Activated B cell treated with CpG ODN at 0.5 μM for 24 hours (primary cell): ENCODE data around the gene RNF126. TPM values are rescaled to one million over a fixed set of nuclear protein-coding genes. Genes with fewer than 3 reads are reported as not detected.

Source experiments
- ATAC-seq: fragments of 200-7000 bp; cut with Tn5 transposase; one replicate; pipeline ENCODE4 v1.10.0; 2021; ENCODE audit warnings: low read depth, mild to moderate bottlenecking, moderate library complexity
- CTCF ChIA-PET: fragments of 350-600 bp; sonication (Branson Sonifier 250); formaldehyde crosslinking; loops from one replicate; lab custom pipeline; 2021; ENCODE audit warnings: antibody characterized with exemption; lab: Charles Lee
- POLR2A ChIA-PET: fragments of 350-600 bp; sonication (Branson Sonifier 250); formaldehyde crosslinking; loops from one replicate; lab custom pipeline; 2021; ENCODE audit warnings: antibody characterized with exemption; lab: Charles Lee
- DNase-seq: peaks from one replicate; pipeline ENCODE4 v3.0.0; 2022
- H3K27ac Mint-ChIP-seq: one replicate; pipeline ENCODE4 v1.8.0; 2020; ENCODE audit warnings: mixed read lengths
- H3K27me3 Mint-ChIP-seq: one replicate; pipeline ENCODE4 v1.8.0; 2021; ENCODE audit warnings: mixed read lengths
- H3K36me3 Mint-ChIP-seq: one replicate; pipeline ENCODE4 v1.8.0; 2021; ENCODE audit warnings: low read depth, mixed read lengths
- H3K4me1 Mint-ChIP-seq: one replicate; pipeline ENCODE4 v1.8.0; 2021; ENCODE audit warnings: mixed read lengths
- H3K4me3 Mint-ChIP-seq: one replicate; pipeline ENCODE4 v1.8.0; 2020; ENCODE audit warnings: mild to moderate bottlenecking, mixed read lengths
- H3K9me3 Mint-ChIP-seq: one replicate; pipeline ENCODE4 v1.8.0; 2020; ENCODE audit warnings: mixed read lengths
- intact Hi-C: fragments of 100-400 bp; cut with micrococcal nuclease; formaldehyde crosslinking; loops from one replicate; pipeline ENCODE4 v1.15.1; 2024
- total RNA-seq: library from RNA; stranded (reverse); gene quantifications from 2 replicates; pipeline ENCODE4 v1.2.3, GENCODE V29; 2022
- TF ChIP-seq, protein P1 (sequence below): fragments of 200-600 bp; IDR thresholded peaks from one replicate; pipeline ENCODE4 v1.8.0; 2022; ENCODE audit warnings: antibody characterized with exemption, mild to moderate bottlenecking

RNF126 gene
- total RNA-seq, 1 donor from 2014 or later = 82.7 TPM

DNA sequence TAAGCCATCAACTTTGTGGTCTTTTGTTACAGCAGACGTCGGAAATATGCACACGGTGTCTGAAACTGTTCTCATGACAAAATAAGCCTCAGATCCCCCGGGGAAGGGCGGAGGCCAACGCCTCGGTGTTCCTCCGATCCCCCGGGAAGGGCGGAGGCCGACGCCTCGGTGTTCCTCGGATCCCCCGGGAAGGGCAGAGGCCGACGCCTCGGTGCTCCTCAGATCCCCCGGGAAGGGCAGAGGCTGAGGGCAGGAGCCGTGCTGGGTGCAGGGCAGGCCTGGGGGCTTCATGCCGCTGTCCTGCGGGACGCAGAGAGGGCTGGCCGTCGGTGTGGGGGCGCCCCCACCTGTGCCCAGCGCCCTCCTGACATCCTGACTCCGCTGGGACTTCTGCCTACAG is 18.7 kb downstream of the RNF126 start:
- intact Hi-C loops = no loop called here
- Mint-ChIP-seq H3K27ac (peak overlapping the region; percentile 41), H3K4me1 (peaks cover 16% of the 10 kb centered on the region), H3K4me3 (no peak overlapping the region), H3K36me3 (peaks cover 28% of the 10 kb centered on the region), H3K9me3 (no peaks in the 10 kb centered on the region), H3K27me3 (no peaks in the 10 kb centered on the region)
- ChIA-PET CTCF (no interaction called here), POLR2A (no interaction called here)
- TF ChIP-seq, protein P1, sequence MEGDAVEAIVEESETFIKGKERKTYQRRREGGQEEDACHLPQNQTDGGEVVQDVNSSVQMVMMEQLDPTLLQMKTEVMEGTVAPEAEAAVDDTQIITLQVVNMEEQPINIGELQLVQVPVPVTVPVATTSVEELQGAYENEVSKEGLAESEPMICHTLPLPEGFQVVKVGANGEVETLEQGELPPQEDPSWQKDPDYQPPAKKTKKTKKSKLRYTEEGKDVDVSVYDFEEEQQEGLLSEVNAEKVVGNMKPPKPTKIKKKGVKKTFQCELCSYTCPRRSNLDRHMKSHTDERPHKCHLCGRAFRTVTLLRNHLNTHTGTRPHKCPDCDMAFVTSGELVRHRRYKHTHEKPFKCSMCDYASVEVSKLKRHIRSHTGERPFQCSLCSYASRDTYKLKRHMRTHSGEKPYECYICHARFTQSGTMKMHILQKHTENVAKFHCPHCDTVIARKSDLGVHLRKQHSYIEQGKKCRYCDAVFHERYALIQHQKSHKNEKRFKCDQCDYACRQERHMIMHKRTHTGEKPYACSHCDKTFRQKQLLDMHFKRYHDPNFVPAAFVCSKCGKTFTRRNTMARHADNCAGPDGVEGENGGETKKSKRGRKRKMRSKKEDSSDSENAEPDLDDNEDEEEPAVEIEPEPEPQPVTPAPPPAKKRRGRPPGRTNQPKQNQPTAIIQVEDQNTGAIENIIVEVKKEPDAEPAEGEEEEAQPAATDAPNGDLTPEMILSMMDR = no peak
- DNase-seq (no peak), ATAC-seq (no peak)

GRCh38 chr19:643736-644135 is 19.3 kb downstream of the RNF126 start:
- DNase-seq = no peak
- Mint-ChIP-seq H3K9me3 (no peaks in the 10 kb centered on the region), H3K36me3 (peaks cover 27% of the 10 kb centered on the region), H3K4me3 (no peak overlapping the region), H3K27me3 (no peaks in the 10 kb centered on the region), H3K27ac (peak overlapping the region; percentile 41), H3K4me1 (peaks cover 21% of the 10 kb centered on the region)
- POLR2A ChIA-PET = no interaction called here
- CTCF ChIA-PET = no interaction called here
- TF ChIP-seq, protein P1 = no peak
- ATAC-seq = no peak
- intact Hi-C loops = loop anchor here (1.0 kb wide), 1 partner anchor 18 kb away; no protein-coding TSS in a partner anchor

DNA sequence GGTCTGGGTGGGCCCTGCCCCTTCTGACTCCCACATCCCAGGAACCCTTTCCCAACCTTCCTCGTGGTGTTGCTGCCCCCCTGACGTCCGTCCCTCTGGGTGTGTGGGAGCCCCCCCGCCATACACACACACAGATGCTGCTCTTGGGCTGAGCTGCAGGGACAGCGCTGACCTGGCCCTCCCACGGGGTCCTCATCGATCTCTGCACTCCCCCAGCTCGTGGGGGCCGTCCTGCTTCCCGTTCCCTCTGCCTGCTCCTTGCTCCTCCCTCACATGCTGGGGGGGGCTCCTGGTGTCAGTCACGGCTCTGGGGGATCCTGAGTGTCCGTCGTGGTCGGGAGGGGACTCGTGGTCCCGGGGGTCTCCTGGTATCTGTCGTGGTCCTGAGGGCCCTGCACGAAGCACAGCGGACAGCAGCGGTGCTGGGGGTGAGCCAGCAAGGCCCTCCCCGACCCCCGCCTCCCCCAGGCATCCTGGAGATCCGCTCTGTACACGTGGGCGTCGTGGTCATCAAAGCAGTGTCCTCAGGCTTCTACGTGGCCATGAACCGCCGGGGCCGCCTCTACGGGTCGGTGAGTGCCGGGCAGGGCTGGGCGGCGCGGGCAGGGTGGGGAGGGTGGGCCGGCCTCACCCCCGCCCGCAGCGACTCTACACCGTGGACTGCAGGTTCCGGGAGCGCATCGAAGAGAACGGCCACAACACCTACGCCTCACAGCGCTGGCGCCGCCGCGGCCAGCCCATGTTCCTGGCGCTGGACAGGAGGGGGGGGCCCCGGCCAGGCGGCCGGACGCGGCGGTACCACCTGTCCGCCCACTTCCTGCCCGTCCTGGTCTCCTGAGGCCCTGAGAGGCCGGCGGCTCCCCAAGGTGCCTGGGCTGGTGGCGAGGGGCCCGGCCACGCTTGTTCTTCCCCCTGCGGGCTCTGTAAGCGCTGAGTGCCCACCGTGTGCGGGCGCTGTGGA is 20.0 kb downstream of the RNF126 start:
- H3K27ac Mint-ChIP-seq = no peak overlapping the region
- H3K27me3 Mint-ChIP-seq = no peaks in the 10 kb centered on the region
- TF ChIP-seq, protein P1 = no peak
- CTCF ChIA-PET = no interaction called here
- DNase-seq = no peak
- intact Hi-C loops = loop anchor here (1.0 kb wide), 1 partner anchor 18 kb away; no protein-coding TSS in a partner anchor
- peaks cover 20% of the 10 kb centered on the region for H3K4me1 Mint-ChIP-seq
- H3K36me3 Mint-ChIP-seq = peaks cover 23% of the 10 kb centered on the region
- POLR2A ChIA-PET = interaction anchor here (0.5 kb wide), 1 partner anchor 320 kb away, joined by 4 read pairs; no protein-coding TSS in a partner anchor
- ATAC-seq = no peak
- H3K4me3 Mint-ChIP-seq = no peak overlapping the region
- H3K9me3 Mint-ChIP-seq = no peaks in the 10 kb centered on the region

DNA sequence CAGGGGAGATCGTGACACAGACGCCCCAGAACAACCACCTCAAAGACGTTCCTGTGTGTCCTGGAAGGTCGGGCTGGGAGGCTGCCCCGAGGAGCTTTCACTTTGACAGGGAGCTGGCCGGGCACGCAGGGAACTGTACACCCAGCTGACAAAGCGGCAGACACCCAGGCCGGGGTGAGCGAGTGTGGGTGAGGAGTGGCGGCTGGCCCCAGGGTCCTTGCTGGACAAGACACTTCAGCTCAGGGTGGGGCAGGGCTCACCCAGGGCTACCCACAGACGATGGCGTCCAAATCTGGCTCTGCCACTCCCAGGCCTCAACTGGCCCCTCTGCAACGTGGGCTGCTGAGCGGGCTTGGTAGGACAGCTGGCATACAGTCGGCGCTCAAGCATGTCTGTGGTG is 21.3 kb downstream of the RNF126 start:
- peak overlapping the region; percentile 29 for H3K4me3 Mint-ChIP-seq
- peaks cover 31% of the 10 kb centered on the region for H3K4me1 Mint-ChIP-seq
- TF ChIP-seq, protein P1 = no peak
- H3K27ac Mint-ChIP-seq = peak overlapping the region; percentile 46
- DNase-seq (no peak), ATAC-seq (no peak)
- ChIA-PET CTCF (no interaction called here), POLR2A (interaction anchor here (0.7 kb wide), 1 partner anchor 31 kb away, joined by 3 read pairs; no protein-coding TSS in a partner anchor)
- H3K36me3 Mint-ChIP-seq = peaks cover 15% of the 10 kb centered on the region
- no peaks in the 10 kb centered on the region for H3K9me3 Mint-ChIP-seq
- H3K27me3 Mint-ChIP-seq = no peaks in the 10 kb centered on the region
- intact Hi-C loops = no loop called here

GRCh38 chr19:640606-641189 is 22.3 kb downstream of the RNF126 start:
- Mint-ChIP-seq H3K27ac (no peak overlapping the region), H3K9me3 (no peaks in the 10 kb centered on the region), H3K4me1 (peaks cover 28% of the 10 kb centered on the region), H3K27me3 (no peaks in the 10 kb centered on the region), H3K36me3 (peaks cover 8% of the 10 kb centered on the region), H3K4me3 (no peak overlapping the region)
- TF ChIP-seq, protein P1 = no peak
- ATAC-seq (no peak), DNase-seq (no peak)
- CTCF ChIA-PET = no interaction called here
- intact Hi-C loops = no loop called here
- POLR2A ChIA-PET = no interaction called here
